Activated CD4-positive, alpha-beta T cell treated with anti-CD3 and anti-CD28 coated beads for 24 hours (primary cell): ENCODE data around the gene ADAM23.

ENCODE experiments used
- DNase-seq, 2 donors: peaks; one replicate each; pipeline ENCODE4 v3.0.0-alpha.2; 2020; ENCODE audit warnings: low read depth in 2 of 2

ADAM23 gene

DNA sequence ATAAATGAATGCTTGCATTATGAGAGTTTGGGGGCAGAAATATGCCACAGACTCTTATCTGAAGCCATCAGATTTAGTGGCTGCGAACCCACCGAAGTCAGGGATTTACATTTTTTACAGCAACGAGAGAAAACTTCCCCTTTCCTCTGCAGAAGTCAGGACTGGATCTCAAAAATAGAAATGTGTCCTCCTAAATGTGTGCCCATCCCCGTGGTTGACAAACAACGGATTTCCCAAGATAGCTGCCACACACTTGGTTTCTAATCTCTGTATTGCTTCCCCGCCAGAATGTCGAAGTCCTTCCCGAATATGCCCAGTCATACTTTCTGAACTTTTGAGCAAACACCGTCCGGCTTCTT lies 879 bp upstream of the ADAM23 start:
- DNase-seq, result no peak

DNA sequence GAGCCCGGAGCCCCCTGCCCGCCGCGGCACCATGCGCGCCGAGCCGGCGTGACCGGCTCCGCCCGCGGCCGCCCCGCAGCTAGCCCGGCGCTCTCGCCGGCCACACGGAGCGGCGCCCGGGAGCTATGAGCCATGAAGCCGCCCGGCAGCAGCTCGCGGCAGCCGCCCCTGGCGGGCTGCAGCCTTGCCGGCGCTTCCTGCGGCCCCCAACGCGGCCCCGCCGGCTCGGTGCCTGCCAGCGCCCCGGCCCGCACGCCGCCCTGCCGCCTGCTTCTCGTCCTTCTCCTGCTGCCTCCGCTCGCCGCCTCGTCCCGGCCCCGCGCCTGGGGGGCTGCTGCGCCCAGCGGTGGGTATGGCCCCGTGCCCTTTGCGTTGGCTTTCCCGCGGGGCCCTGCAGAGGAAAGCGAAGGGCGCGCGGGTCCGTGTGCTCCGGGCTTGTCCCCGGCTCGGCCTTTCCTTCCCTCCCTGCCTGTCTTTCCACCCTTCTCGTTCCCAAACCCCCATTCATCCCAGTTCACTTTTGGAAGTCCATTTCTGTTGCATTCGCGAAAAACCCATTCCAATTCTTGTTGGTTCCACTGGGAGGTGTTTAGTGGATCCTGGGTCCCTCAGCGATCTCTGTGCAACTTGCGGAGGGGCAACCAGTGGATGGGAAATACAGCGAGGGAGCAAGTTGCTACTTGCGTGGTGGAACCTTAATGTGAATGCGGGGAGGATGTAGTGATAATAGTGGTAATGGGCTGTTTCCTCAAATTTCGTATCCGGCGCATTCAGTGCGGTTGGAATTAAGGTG lies 599 bp downstream of the ADAM23 start:
- DNase-seq, result no peak

DNA sequence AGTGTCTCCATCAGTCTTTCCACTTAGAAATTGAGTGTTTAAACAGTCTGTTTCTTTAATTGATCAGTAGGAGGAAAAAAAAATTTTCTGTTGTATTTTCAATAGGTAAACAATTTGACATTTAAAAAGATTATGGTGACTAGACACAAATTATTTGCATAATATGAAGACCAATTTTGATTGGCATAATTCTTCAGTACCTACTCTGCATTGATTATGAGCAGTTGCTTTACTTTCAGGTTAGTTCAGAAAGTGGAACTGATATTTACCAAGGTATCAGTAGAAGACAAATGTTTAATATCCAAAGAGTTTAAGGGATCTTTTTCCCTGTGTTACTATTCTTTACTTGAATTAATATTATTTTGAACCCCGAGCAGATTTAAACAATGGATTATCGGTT lies 2.6 kb downstream of the ADAM23 start:
- DNase-seq, result no peak

DNA sequence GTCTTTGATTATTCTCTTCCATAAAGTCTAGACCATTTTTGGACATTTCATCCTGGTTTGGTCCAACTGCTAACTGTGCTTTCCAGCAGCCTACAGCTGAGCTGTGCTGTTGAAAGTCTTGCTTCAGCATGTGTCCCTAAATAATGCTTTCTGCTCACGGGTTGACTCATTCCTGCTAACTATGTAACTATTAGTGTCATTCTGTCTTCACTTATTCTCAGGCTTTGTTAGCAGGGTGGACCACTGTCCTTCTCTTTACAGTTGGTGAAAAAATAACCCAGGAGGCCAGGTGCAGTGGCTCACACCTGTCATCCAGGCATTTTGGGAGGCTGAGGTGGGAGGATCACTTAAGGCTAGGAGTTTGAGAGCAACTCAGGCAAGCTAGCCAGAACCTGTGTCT lies 8.9 kb downstream of the ADAM23 start:
- DNase-seq, result no peak

DNA sequence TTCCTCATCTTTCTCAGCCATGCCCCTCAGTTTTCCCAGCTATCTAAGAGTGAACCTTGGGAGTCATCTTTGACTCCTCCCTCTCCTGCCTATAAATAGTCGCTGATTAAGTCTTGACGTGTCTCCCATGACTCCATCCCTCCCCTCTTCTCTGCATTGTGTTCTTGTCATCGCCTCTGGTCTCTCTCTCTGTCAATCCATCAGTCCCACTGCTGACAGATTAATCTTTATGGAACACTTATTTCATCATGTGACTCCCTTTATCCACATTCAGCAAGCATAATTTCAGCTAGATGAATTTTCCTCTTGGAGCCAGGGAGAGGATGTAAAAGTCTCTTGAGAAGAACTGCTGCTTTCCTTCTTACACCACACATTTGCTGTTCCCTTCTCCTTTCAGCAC lies 9.4 kb downstream of the ADAM23 start:
- no peak for DNase-seq

DNA sequence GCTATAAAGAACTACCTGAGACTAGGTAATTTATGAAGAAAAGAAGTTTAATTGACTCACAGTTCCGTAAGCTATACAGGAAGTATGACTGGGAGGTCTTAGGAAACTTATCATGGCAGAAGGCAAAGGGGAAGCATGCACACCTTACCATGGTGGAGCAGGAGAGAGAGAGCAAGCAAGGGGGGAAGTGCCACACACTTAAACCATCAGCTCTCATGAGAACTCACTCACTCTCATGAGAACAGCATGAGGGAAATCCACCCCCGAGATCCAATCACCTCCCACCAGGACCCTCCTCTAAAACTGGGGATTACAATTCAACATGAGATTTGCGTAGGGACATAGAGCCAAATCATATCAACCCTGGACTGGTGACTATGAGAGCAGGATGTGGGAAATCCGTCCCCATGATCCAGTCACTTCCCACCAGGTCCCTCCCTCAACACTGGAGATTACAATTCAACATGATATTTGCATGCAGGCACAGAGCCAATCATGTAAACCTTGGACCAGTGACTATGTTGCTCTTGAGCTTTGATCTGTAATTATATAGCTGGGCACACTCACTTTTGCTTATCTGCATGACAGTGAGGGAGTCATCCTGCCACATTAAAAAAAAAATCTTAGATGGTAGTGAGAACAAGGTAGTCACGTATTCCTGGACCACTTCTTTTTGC lies 12.9 kb downstream of the ADAM23 start:
- no peak for DNase-seq

DNA sequence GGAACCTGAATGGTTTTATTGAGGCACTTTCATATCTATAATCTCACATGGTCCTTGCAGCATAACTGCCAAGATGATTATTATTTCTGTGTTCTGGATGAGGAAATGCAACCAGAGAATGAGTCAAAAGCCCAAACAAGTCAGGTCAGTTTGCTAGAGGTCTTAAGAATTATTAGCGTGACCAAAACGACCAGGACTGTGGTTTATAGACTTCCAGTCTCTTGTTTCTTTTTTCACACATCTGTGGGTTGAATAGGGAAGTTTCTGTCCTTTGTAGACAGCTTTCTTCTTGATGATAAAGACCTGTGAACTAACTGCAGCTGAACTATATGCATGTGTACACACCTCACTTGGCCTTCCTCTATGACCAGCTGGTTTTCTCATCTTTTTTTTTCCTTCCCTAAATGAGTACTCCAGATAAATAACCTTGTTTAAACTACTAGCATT lies 13.9 kb downstream of the ADAM23 start:
- no peak for DNase-seq

DNA sequence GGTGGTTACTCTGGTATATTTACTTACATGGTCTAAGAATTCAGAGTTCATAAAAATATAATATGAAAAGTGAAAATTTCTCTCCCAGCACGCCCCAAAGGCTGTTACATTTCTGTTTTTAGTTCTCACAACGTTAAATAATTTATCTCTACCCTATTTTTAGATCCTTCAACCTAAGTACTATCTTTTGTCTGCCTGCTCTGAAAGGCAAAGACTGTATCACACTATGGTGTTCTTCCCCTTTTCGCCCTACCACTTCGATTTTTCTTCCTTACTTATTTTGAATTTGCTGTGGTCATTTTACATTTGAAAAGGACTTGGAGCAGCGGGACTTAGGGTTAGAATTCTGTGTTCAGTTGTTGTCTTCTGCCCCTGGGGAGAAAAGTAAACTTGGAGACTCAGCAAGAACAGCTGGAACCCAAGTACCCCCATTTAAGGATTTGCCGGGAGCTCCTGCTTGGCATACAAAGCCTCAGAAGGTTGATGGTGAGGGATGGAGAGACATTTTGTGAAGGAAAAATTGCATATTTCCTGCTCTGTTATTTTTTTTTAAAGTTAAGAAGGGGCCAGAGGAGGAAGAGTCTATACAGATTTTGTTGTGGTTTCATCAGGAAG lies 19.0 kb downstream of the ADAM23 start:
- DNase-seq, result no peak

DNA sequence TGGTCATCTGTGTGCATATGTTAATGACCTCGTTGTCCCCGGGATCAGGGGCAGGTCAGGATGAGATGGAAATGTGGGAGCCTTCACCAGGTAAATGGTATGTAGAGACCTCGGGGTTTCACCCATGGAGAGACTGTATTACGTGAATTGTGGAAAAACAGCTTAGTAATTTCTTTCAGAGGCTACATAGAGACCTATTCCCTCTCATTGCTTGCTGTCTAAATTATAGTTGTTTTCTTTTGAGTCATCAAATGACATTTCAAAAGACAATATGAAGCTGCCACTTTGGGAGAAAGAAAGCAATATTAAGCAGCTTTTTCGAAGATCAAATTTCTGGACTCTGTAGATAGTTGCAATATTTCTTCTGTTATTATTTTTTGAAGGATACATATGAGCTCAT lies 20.4 kb downstream of the ADAM23 start:
- no peak for DNase-seq

DNA sequence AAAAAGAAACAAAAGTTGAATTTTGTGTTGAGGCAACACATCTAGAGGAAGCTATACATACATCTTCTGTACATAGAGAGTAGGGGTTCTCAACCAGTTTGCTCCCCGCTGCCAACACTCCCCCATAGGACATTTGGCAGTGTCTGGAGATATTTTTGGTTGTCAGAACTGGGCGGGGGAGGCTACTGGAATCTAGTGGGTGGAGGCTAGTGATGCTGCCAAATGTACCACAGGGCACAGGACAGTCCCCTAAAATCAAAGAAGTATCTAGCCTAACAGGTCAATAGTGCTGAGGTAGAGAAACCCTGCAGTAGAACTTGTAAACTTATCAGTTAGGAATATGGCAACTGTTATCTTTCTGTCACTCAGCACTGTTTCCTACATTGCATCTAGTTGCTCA lies 21.3 kb downstream of the ADAM23 start:
- no peak for DNase-seq

DNA sequence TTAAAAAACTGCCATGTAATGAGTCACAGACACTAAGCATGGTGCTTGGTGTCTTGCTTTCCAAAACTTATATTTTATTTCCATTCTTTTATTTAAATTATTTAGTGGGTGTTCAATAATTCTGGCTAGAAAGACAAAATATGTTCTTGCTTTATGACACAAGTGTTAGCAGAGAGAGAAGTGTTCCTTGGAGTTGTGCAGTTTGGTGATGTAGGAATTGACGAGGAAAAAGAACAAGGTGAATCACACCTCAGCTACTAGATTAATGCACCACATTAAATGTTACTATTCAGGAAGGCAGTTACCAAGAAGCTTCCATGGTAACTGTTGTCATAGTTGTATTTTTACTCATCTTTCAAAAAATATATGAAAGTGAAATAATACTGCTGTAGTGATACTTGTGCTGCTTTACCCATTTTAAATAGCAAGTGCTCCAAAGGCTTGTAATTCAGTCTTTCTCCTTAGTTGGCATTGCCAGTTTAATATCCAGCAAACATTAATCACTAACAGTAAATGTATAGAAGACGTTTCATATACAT lies 28.3 kb downstream of the ADAM23 start:
- no peak for DNase-seq

DNA sequence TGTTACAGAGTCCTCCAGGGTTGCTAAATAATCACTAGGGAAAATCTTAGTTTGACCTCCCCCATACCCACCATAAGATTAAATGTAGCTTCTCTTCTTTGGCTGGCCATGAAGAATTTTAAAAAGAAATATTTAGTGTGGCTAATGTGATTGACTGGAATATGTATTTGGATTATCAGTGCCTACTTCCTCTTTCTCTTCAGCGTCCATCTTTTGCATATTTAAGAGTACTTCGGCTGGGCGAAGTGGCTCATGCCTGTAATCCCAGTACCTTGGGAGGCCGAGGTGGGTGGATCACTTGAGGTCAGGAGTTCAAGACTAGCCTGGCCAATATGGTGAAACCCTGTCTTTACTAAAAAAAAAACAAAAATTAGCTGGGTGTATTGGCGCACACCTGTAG lies 28.8 kb downstream of the ADAM23 start:
- no peak for DNase-seq

DNA sequence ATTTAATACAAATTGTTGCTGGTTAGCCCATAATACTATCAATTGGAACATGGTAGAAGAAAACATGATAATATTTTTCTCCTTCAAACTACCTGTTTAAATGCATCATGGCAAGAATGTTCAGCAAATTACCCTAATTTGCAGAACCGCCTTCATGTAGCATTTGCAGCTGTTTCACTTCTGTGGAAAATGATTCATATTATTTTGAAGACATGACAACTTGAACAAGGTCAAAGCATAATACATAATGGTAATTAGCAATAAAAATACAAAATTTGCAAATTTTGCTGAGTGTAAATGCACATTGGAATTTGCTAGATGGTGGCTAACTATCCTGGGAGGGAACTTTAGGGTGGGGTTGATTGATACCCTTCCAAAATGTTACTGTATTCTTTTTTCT lies 30.8 kb downstream of the ADAM23 start:
- no peak for DNase-seq

DNA sequence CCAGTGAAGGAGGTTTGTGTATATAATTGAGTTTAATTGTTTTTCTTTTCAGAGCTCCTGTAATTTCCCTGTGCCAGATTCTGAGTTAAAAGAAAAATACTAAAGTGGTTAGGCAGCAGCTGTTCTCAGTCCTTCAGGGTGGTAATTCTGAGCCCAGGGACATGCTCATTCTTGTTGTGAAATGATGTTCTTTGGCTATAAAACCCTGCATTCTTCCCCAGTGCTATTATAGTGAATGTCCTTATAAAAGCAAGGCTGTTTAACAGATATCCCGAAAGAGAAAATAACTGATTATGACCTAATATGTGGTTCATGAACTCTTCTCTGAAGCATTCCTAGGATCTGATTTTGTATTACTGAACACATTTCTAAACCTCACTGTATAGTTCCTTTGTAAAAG lies 34.0 kb downstream of the ADAM23 start:
- no peak for DNase-seq

DNA sequence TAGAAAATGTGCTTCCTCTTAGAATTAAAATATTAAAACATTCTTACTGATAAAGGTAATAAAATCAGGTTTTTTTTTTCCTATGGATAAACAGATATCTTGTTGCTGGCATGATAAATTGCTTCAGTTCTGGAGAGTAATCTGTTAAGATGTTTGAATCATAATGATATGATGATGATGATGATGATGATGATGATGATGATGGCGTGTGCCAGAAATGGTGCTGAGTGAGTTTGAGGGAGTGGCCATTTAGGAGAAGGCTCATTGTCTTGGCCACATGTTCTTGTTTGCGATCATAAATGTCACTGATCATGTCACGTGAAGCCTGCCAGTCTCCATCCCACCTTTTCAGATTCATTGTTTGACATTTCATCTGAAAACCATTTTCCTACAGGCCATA lies 35.0 kb downstream of the ADAM23 start:
- DNase-seq, result no peak

DNA sequence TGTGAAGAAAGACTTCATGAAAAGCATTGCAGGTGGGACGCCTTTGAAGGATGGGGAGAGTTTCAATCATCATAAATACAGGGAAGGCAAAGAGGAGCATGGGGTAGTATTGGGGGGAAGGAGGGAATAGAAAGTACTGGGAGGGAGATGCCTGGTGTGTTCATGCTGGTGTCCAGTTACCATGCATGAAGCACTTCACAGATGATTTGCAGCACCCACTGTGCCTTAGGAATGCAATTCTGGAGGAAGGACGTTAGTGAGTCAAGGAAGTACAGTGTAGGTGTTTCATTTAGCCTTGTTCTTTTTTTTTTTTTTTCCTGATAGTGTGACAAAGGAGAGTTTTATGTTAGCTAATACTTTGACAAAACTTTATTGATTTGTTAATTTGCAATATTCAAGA lies 36.8 kb downstream of the ADAM23 start:
- no peak for DNase-seq

DNA sequence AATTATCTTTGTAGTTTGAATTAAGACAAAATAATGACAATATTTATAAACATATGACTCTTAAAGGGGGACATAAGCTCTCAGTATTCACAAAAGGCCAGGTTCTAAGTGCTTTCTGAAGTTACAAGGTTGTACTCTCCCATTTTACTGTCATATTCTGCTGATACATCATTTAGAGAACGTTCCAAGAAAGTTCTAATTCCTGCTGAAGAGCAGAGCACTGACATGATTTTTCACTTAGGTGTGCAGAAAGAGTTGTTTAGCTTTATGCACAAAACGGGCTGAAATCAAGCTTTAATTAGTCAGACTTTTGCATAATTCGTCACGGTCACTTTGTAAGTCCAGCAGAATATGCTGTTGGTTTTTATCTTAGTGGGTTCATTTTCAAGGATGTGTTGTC lies 37.3 kb downstream of the ADAM23 start:
- no peak for DNase-seq

DNA sequence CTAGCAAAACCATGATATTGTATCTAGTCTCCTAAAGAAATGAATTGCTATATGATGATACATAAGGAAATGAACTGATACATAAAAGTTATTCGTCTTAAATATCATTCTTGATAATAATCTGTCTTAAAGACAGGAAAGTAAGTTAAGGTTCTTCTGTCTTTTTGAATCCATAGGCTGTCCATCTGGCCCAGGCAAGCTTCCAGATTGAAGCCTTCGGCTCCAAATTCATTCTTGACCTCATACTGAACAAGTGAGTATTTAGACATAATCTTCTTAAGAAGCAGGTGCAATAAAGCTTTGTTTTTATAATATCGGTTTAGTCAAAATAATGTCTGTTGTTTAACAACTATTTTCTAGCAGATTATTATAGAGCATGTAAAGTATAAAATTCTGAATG lies 37.7 kb downstream of the ADAM23 start:
- DNase-seq, result no peak

DNA sequence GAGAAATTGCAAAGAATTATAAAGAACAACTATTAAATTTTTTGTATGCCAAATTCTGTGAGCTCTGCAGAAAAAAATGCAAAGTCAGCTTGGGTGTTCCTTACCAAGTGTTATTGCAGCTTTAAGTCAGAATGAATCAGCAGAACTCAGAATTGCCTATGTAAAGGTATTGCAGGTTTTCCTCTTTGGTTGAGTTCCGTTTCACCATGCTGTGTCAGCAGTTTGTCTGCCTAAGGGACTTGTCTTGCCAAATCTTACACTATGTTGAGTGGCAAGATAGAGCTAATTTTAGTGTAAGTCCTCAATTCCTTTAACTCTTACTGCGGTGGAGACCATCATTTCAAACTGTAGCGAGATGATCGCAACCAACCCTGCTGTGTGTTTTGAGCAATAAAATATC lies 38.8 kb downstream of the ADAM23 start:
- DNase-seq, result no peak

DNA sequence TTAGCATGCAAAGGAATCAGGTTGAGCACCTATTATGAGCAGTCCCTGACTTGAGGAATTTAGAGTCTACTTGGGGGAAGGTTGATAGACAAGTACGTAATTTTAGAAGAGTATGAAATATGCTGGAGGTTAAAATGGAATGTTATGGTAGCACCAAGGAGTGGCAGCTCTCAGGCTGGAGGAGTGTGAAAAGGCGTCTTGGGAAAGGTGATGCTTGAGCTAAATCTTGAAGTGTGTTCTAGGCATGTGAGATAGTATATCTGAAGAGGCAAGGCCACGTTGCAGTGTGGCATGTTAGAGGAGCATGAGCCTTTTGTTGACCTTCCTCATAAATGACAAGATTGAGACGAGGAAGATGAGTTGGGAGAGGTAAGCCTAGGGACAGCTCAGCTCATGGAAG lies 39.3 kb downstream of the ADAM23 start:
- no peak for DNase-seq

DNA sequence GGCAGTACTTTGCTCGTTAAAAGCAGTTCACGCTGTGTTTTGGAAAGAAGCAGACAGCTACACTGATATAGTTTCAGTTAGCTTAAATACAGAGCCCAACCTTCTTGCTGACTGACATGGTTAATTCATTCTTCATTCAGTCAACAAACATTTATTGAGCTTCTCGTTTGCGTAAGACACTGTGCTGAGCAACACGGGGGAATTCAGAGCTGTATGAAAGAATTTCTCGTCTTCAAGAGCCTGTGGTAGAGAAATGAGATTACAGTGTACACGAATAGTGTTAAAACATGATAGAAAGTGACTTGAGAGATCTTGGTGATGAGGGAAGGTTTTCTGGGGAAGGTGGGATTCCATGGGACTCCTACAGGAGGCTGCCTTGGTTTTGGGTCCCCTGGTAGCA lies 44.7 kb downstream of the ADAM23 start:
- no peak for DNase-seq

DNA sequence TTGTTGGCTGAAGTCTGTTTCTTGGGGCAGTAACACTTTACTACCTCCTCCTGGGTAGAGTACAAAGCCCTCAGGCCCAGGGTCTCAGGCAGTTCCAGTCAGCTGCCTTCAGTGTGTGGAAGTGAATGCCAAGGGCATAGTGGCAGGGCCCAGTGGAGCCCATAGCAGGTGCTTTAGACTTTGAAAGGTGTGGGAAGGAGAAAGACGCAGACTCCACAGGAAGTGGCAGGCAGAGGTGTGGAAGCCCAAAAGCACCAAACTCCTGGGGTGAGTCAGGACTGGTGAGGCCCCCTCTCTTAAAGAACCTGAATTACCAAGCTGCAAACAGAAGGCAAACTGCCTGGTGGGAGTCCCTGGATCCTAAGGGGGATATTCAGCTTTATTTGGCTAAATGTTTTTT lies 45.3 kb downstream of the ADAM23 start:
- DNase-seq, result no peak

DNA sequence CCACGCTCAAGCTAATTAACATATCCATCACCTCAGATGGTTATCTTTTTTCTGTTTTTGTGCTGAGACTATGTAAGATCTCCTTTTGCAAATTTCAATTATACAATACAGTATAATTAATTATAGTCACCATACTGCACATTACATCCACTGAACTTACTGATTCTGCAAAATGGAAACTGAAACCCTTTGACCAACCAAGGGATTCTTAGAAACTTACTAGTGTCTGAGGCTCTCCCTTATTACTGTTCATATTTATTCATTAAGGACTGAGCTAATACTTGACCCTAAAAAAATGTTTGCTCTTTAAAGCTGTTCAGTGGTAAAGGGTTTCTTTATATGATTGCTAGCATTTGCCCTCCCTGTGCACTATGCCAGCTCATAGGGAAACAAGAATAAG lies 50.7 kb downstream of the ADAM23 start:
- DNase-seq, result no peak
